ENCODE data around the gene ZPBP. TPM values are rescaled to one million over a fixed set of nuclear protein-coding genes. Genes with fewer than 3 reads are reported as not detected.

ZPBP gene
- total RNA-seq, 4 donors from 2014 or later = not detected

DNA sequence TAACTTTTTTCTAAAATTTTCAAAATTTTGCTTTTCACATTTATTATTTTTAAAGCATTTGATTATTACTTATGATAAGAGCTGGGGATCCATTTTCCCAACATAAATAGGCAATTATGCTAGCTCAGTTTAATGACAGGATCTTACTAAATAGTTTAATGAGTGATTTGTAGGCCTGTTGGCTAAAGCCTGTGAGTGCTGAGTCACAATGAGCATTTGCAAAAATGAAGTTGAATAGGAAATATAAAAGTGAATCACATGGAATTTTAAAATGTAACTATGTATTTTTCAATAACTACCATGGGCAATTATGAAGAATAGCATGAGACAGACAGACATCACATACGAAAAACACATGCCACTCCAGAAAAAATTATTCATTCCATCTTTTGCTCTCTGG is 45.1 kb upstream of the ZPBP start:
- no peak for TF ChIP-seq POLR2A (IDR thresholded peaks at IDR 0.05)
- TF ChIP-seq, protein P1, sequence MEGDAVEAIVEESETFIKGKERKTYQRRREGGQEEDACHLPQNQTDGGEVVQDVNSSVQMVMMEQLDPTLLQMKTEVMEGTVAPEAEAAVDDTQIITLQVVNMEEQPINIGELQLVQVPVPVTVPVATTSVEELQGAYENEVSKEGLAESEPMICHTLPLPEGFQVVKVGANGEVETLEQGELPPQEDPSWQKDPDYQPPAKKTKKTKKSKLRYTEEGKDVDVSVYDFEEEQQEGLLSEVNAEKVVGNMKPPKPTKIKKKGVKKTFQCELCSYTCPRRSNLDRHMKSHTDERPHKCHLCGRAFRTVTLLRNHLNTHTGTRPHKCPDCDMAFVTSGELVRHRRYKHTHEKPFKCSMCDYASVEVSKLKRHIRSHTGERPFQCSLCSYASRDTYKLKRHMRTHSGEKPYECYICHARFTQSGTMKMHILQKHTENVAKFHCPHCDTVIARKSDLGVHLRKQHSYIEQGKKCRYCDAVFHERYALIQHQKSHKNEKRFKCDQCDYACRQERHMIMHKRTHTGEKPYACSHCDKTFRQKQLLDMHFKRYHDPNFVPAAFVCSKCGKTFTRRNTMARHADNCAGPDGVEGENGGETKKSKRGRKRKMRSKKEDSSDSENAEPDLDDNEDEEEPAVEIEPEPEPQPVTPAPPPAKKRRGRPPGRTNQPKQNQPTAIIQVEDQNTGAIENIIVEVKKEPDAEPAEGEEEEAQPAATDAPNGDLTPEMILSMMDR (IDR thresholded peaks at IDR 0.05) = no peak

DNA sequence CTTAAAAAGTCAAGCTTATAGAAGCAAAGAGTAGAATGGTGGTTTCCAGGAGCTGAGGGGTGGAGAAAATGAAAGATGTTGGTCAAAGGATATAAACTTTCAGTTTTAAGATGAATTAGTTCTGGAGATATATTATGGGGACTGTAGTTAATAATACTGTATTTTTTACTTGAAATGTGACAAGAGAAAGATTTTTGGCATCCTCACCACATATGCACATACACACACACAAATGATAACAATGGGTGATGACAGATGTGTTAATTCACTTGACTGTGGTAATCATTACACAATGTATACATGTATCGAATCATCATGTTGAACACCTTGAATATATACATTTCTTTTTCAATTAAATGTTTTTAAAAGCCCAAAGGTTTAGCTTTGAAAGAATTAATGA is 32.7 kb upstream of the ZPBP start:
- no peaks in the 10 kb centered on the region for H3K27me3 ChIP-seq
- no peak overlapping the region for H3K27ac ChIP-seq
- intact Hi-C loops (cut with DNase I) = no loop called here
- no peaks in the 10 kb centered on the region for H3K9me3 ChIP-seq
- H3K4me3 ChIP-seq = no peak overlapping the region
- 45 to 66% methylated on average over 1 of the region's 1 CpG for WGBS, 2 donors
- H3K36me3 ChIP-seq = no peaks in the 10 kb centered on the region
- no peak for DNase-seq
- no peak for TF ChIP-seq POLR2A (IDR thresholded peaks at IDR 0.05)
- TF ChIP-seq, protein P1 (IDR thresholded peaks at IDR 0.05) = no peak
- H3K4me1 ChIP-seq = no peaks in the 10 kb centered on the region

More for the DNA sequence above, 45.1 kb upstream of the ZPBP start:
- no peaks in the 10 kb centered on the region for H3K4me1 ChIP-seq
- no peak overlapping the region for H3K27ac ChIP-seq
- no peak overlapping the region for H3K4me3 ChIP-seq
- H3K9me3 ChIP-seq = no peaks in the 10 kb centered on the region
- no peaks in the 10 kb centered on the region for H3K36me3 ChIP-seq
- peaks cover 0 to 9% (median 0%) of the 10 kb centered on the region in 4 donors for H3K27me3 ChIP-seq
- WGBS, 2 donors = 72 to 78% methylated on average over 1 of the region's 1 CpG
- intact Hi-C loops (cut with DNase I) = no loop called here
- no peak for DNase-seq

DNA sequence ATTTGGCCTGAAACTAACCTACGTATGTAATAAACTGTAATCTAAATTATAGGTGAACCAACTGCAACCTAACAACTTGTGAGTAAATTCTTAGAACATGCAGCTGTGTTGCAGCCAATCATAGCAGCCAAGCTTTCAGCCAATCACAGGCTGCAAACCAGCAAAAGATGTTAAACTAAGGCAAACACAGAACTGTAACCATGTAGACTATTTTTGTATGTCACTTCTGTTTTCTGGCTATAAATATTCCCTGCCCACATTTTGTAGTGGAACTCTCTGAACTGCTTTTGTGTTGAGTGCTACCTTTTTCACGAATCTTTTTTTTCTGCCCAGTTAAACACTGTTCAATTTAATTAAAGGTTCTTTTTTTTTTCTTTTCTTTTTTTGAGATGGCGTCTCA is 28.2 kb upstream of the ZPBP start:
- intact Hi-C loops (cut with DNase I) = no loop called here
- no peak for TF ChIP-seq POLR2A (IDR thresholded peaks at IDR 0.05)
- TF ChIP-seq, protein P1 (IDR thresholded peaks at IDR 0.05) = no peak
- WGBS, 2 donors = 70 to 71% methylated on average over 3 of the region's 3 CpGs
- DNase-seq = no peak
- H3K27me3 ChIP-seq = peaks cover 0 to 13% (median 0%) of the 10 kb centered on the region in 4 donors
- H3K4me3 ChIP-seq = no peak overlapping the region
- H3K27ac ChIP-seq = no peak overlapping the region
- no peaks in the 10 kb centered on the region for H3K36me3 ChIP-seq
- H3K9me3 ChIP-seq = no peaks in the 10 kb centered on the region
- no peaks in the 10 kb centered on the region for H3K4me1 ChIP-seq

DNA sequence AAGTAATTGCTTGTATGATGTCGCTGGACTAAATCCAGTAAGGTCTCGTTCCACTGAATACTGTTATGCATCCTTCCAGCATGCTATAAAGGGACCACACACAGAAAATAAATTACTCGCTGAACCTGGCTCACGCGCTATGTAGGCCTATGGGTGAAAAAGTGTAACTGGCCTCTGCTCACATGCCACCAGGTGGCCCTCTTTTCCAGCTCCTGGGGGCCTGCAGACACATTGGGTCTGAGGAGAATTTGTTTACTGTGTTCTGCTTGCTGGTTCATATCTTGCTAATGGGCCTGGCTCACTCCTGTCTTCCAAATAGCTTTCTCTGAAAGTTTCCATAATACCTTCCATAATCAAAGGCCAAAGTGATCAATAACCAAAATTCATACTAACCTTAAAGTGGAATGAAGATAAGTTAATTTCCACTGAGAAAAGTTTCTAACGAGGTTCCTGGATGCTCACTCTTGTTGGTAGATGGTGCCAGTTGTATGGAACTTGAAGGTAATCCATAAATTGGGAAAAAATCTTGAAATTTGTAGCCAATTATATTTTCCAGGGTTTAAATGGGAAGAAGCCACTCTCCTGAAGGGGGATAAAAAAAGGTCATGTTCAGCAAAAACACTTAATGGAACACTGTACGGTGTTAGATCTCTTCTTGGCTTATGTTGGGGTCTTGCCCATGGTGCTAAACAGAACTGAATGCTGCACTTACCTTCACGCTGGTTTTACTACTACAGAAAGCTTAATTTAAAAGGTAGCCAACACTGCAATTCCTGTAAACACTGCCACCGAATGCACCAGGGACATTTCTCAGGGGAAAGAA is 27.0 kb upstream of the ZPBP start:
- WGBS, 2 donors = 64 to 73% methylated on average over 9 of the region's 9 CpGs

DNA sequence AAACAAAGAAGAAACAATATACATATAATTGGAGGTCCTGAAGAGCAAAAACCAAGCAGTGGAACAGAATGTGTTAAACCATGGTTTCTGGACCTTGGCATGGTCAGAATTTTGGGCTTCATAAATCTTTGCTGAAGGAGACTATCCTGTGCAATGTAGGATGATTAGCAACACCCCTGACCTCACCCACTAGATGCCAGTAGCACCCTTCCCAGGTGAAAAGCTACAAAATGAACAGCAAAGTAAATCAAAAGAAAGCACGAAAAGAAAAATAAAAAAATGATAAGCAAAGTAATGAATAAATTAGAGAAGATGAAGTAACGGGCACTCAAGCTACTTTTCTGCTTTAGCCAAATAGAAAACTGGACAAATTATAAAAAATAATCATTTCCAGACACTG is 19.2 kb upstream of the ZPBP start:
- Histone ChIP-seq H3K36me3 (no peaks in the 10 kb centered on the region), H3K4me1 (no peaks in the 10 kb centered on the region), H3K4me3 (no peak overlapping the region), H3K27me3 (peaks cover 0 to 9% (median 0%) of the 10 kb centered on the region in 4 donors), H3K9me3 (peaks cover 0 to 16% (median 10%) of the 10 kb centered on the region in 3 donors), H3K27ac (no peak overlapping the region)
- no peak for TF ChIP-seq POLR2A (IDR thresholded peaks at IDR 0.05)
- TF ChIP-seq, protein P1 (IDR thresholded peaks at IDR 0.05) = no peak
- intact Hi-C loops (cut with DNase I) = no loop called here
- no peak for DNase-seq
- WGBS, 2 donors = 81 to 90% methylated on average over 2 of the region's 2 CpGs

More for the DNA sequence above, 27.0 kb upstream of the ZPBP start:
- no peaks in the 10 kb centered on the region for H3K4me1 ChIP-seq
- H3K27ac ChIP-seq = no peak overlapping the region
- DNase-seq = no peak
- H3K9me3 ChIP-seq = no peaks in the 10 kb centered on the region
- peaks cover 0 to 13% (median 0%) of the 10 kb centered on the region in 4 donors for H3K27me3 ChIP-seq
- TF ChIP-seq, protein P1 (IDR thresholded peaks at IDR 0.05) = no peak
- TF ChIP-seq POLR2A (IDR thresholded peaks at IDR 0.05) = no peak
- H3K4me3 ChIP-seq = no peak overlapping the region
- no peaks in the 10 kb centered on the region for H3K36me3 ChIP-seq
- intact Hi-C loops (cut with DNase I) = no loop called here
